ENCODE results near the gene HRH3.

DNA sequence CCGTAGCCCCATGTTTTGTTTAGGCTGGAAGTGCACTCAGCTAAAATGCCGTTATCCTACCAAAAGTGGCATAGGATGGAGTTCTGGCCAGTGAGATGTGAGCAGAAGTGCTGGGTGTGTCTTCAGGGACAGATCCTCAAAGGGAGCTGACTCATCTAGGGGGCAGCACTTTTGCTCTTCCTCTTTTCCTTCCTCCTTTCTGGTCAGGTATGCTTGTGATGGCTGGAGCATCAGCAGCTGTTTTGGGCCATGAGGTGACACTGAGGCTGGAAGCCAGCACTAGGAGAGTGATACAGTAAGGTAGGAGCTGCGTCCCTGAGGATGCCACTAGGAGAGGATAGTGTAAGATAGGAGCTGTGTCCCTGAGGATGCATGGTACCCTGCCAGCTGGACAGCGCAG lies 13.6 kb upstream of the HRH3 start:
- TF ChIP-seq EZH2 (IDR thresholded peaks at IDR 0.05; ENCODE audit: borderline replicate concordance, insufficient read depth, low read depth, low read length, poor library complexity, severe bottlenecking): no peak
- TF ChIP-seq, protein P1, sequence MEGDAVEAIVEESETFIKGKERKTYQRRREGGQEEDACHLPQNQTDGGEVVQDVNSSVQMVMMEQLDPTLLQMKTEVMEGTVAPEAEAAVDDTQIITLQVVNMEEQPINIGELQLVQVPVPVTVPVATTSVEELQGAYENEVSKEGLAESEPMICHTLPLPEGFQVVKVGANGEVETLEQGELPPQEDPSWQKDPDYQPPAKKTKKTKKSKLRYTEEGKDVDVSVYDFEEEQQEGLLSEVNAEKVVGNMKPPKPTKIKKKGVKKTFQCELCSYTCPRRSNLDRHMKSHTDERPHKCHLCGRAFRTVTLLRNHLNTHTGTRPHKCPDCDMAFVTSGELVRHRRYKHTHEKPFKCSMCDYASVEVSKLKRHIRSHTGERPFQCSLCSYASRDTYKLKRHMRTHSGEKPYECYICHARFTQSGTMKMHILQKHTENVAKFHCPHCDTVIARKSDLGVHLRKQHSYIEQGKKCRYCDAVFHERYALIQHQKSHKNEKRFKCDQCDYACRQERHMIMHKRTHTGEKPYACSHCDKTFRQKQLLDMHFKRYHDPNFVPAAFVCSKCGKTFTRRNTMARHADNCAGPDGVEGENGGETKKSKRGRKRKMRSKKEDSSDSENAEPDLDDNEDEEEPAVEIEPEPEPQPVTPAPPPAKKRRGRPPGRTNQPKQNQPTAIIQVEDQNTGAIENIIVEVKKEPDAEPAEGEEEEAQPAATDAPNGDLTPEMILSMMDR (IDR thresholded peaks at IDR 0.05): no peak

Measured in B cell (primary cell).